Measurements from ENCODE around the gene MXD3. TPM values are rescaled to one million over a fixed set of nuclear protein-coding genes. Genes with fewer than 3 reads are reported as not detected.
A peak's percentile ranks its signal among the peaks of the same experiment; 100 is the strongest.
"Not testable (repeated sequence)": the region's sequence is repeated elsewhere in the genome, so short reads cannot be mapped to it uniquely, and the experiment has no call there.

The MXD3 gene
- total RNA-seq, 2 experiments from 2014 or later, result 31.2 to 33.4 TPM

DNA sequence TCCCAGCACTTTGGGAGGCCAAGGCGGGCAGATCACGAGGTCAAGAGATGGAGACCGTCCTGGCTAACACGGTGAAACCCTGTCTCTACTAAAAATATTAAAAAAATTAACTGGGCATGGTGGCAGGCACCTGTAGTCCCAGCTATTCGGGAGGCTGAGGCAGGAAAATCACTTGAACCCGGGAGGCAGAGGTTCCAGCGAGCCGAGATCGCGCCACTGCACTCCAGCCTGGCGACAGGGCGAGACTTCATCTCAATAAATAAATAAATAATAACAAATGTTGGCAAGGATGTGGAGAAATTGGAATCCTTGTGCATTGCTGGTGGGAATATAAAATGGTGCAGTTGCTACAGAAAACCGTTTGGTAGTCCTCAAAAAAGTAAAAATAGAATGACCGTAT, 31.3 kb upstream of the MXD3 start:
- H3K9me3 Mint-ChIP-seq; H3K27ac Mint-ChIP-seq; H3K27me3 Mint-ChIP-seq; DNase-seq; intact Hi-C loops (cut with micrococcal nuclease); POLR2A ChIA-PET; H3K4me3 Mint-ChIP-seq: not testable (repeated sequence)
- peaks cover 35% of the 10 kb centered on the region for H3K4me1 Mint-ChIP-seq (ENCODE audit: low read depth)
- CTCF ChIA-PET, result interaction anchor here (0.6 to 1.2 kb wide), 2 partner anchors 7 to 623 kb away, joined by 3 read pairs; no protein-coding TSS in a partner anchor
- peaks cover 33% of the 10 kb centered on the region for H3K36me3 Mint-ChIP-seq

DNA sequence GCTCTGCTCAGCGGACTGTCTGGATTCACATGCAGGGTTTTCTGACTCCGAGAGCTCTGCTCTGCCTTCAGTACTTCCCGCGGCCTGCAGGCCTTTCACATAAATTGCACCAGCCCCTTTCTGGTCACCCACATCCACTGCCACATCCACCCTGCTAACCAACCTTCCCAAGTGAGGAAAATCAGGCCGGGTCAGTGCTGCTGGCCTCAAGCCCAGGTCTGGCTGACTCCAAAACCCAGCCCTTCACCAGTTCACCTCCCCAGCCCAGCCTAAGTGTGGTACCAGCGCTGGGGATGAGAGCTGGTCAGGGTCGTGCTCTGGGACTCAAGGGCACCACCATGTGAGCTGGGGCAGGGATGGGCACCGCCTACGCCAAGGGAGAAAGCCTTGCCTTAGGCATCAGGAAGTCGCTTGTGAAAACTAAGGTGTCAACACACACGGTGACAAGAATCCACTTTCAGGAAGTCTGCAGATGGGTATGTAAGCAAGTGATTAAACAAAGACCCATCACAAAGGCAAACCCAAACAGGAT, 27.5 kb upstream of the MXD3 start:
- intact Hi-C loops (cut with micrococcal nuclease), result no loop called here
- ChIA-PET POLR2A (no interaction called here), CTCF (interaction anchor here (0.9 to 1.4 kb wide), 2 partner anchors 22 to 268 kb away, joined by 3 read pairs; no protein-coding TSS in a partner anchor)
- Mint-ChIP-seq H3K4me3 (no peak overlapping the region), H3K27ac (no peak overlapping the region), H3K27me3 (no peaks in the 10 kb centered on the region), H3K36me3 (peaks cover 41% of the 10 kb centered on the region), H3K4me1 (ENCODE audit: low read depth) (peaks cover 17% of the 10 kb centered on the region), H3K9me3 (no peaks in the 10 kb centered on the region)
- no peak for DNase-seq

DNA sequence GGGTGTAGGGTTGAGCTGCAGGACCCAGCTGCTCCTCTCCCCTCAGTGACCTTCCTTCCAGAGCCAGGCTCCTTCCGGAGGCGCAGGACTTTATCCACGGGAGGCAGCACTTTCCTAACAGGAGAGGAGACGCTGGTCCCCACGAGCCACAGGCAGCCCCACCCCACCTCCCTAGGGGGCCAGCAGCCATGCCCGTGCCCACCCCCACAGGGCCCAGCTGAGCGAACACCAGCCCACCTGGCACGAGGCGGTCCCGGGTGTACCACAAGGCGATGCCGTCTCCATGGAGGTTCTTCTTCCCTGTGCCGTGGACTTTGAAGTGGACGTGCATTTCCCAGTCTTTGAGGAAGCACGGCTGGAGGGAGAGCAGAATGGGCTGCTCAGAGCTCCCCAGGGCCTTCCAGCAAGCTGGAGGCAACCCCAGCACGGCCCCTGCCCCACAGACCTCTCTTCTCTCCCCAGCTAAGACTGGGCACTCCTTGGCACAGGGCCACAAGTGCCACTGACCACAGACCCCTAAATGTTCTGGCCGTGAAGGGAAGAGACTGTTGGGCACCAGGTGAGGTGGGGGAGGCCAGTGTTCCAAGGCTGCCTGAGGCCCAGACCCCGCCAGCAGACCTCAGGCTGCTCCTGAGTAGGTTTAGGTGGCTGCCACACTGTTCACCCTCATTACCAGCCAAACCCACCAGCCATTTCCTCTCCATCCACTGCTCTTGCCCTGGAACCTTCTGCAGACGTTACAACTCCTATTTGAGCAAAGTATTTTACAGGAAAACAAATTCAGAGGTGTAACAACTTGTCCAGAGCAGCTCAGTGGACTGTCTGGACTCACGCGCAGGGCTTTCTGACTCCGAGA, 26.8 kb upstream of the MXD3 start:
- CTCF ChIA-PET, result interaction anchor here (0.9 to 1.4 kb wide), 2 partner anchors 21 to 267 kb away, joined by 3 read pairs; no protein-coding TSS in a partner anchor
- no peaks in the 10 kb centered on the region for H3K27me3 Mint-ChIP-seq
- H3K36me3 Mint-ChIP-seq, result peaks cover 44% of the 10 kb centered on the region
- peaks cover 14% of the 10 kb centered on the region for H3K4me1 Mint-ChIP-seq (ENCODE audit: low read depth)
- H3K9me3 Mint-ChIP-seq, result no peaks in the 10 kb centered on the region
- POLR2A ChIA-PET, result no interaction called here
- H3K27ac Mint-ChIP-seq, result no peak overlapping the region
- H3K4me3 Mint-ChIP-seq, result no peak overlapping the region
- intact Hi-C loops (cut with micrococcal nuclease), result no loop called here
- no peak for DNase-seq

DNA sequence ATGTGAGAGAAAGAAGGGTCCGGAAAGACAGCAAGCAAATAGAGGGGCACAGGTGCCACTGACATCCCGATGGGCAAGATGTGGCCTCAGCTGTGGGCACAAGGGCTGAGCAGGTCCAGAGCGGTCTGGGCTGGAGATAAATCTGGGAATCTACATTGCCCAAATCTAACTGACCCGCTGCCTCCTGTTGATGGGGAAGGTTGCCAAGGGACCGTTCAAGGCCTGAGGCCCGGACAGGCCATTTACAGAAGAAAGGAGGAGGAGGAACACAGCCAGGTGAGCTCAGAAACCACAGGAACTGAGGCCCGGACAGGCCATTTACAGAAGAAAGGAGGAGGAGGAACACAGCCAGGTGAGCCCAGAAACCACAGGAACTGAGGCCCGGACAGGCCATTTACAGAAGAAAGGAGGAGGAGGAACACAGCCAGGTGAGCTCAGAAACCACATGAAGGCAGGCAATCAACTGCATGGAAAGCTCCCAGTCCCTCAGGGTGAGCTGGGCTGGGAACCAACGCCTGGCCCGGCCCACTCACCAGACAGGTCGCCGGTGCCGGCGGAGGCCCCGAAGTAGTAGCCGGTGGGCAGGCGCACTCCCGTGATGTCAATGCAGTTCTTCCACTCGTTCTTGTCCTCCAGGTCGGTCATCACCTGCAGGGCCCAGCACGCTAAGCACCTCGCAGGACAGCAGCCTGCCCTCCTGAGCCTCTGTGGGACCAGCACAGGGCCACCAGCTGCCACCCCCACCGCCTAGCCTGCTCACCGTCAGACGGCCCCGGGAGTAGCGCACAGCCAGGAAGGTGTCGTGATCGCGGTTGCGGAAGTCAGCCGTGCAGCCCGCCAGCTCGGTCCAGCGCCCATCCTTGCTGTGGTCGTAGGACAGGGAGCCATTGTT, 25.2 kb upstream of the MXD3 start:
- Mint-ChIP-seq H3K9me3 (no peaks in the 10 kb centered on the region), H3K27me3 (no peaks in the 10 kb centered on the region), H3K4me1 (ENCODE audit: low read depth) (peaks cover 12% of the 10 kb centered on the region), H3K4me3 (no peak overlapping the region), H3K27ac (no peak overlapping the region), H3K36me3 (peaks cover 48% of the 10 kb centered on the region)
- CTCF ChIA-PET, result interaction anchor here (0.5 to 1.7 kb wide), 5 partner anchors 20 to 65 kb away, joined by 3 to 6 read pairs (median 3); no protein-coding TSS in a partner anchor
- no peak for DNase-seq
- POLR2A ChIA-PET, result no interaction called here
- intact Hi-C loops (cut with micrococcal nuclease), result no loop called here

DNA sequence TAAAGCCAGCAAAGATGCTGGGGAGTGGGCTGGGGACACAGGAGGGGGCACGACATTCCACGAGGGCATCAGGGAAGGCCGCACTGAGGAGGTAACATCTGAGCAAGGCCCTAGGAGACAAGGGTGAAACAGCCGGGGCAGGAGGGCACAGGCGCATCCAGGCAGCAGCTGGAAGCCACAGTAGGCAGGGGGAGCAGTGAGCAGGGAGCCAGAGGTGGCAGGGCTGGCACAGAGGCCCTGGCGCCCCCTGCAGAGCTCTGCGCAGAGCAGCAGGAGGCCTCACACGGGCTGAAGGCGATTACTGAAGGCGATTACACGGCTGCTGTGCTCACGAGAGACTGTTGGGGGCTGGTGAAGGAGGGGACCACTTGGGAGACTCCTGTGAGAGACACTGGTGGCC, 24.4 kb upstream of the MXD3 start:
- peak; percentile 50 for DNase-seq
- ChIA-PET POLR2A (no interaction called here), CTCF (interaction anchor here (0.5 to 1.7 kb wide), 7 partner anchors 18 to 66 kb away, joined by 3 to 6 read pairs (median 3); no protein-coding TSS in a partner anchor)
- no peaks in the 10 kb centered on the region for H3K27me3 Mint-ChIP-seq
- H3K27ac Mint-ChIP-seq, result no peak overlapping the region
- intact Hi-C loops (cut with micrococcal nuclease), result no loop called here
- no peak overlapping the region for H3K4me3 Mint-ChIP-seq
- H3K36me3 Mint-ChIP-seq, result peaks cover 42% of the 10 kb centered on the region
- H3K4me1 Mint-ChIP-seq (ENCODE audit: low read depth), result peaks cover 12% of the 10 kb centered on the region
- no peaks in the 10 kb centered on the region for H3K9me3 Mint-ChIP-seq

DNA sequence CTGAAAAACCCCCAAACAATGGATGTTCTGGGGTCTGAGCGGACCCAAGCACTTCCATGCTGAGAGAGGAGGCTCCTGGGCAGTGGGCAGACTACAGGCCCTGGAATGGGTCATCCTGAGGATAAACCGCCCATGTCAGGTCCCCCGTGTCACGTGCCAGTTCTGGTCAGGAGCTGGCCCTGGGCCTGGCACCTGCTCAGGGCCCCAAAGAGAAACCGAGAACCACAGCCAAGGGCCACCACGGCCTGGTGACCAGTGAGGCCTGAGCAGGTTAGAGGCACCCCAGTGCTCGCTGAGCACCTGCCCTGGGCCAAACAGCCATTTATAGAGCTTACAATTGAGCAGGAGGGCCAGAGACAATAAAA, 24.0 kb upstream of the MXD3 start:
- Mint-ChIP-seq H3K27me3 (no peaks in the 10 kb centered on the region), H3K9me3 (no peaks in the 10 kb centered on the region), H3K4me1 (ENCODE audit: low read depth) (peaks cover 12% of the 10 kb centered on the region), H3K4me3 (no peak overlapping the region), H3K27ac (no peak overlapping the region), H3K36me3 (peaks cover 42% of the 10 kb centered on the region)
- ChIA-PET CTCF (interaction anchor here (0.7 to 1.7 kb wide), 5 partner anchors 17 to 66 kb away, joined by 3 to 6 read pairs (median 3); no protein-coding TSS in a partner anchor), POLR2A (no interaction called here)
- no peak for DNase-seq
- intact Hi-C loops (cut with micrococcal nuclease), result no loop called here

DNA sequence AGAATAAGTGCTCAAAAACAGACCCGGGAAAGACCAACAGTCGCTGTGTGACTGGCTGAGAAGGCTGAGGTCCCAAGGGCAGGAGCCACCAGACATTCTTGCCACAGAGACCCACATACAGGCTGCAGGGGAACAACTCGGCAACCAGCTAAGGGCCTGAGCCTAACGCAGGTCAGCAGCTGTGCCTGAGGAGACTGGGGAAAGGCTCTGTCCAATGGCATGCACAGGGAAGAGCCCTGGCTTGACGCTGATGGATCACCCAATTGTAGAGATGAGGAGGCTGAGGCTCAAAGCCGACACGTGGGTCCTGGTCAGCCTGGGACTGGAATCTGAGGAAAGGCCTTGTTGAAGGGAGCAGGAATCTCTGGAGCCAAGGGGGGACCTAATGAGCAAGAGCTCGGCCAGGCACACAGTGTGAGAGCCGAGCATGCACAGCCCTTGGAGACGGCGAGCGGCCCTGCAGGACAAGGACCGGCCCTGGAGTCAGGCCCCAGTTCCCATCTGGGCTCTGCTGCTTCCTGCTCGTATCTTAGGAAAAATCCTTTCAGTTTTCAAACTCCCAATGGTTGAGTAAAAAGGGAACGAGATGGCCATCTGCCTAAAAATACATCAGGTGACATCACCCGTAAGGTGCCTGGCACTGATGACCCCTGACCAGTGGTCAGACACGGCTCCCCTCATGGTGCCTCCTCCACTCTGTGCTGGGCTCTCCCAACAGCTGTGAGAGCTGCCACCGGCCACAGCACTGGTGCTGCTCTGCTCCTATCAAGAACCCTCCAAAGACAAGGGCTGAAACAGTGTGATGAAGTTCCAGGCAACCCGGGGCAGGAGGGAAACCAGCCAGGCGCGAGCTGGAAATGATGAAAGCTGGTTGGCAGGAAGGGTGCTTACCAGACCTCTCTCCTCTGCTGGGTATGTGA, 23.3 kb upstream of the MXD3 start:
- ChIA-PET CTCF (interaction anchor here (0.6 to 1.7 kb wide), 4 partner anchors 16 to 55 kb away, joined by 3 to 6 read pairs (median 3); no protein-coding TSS in a partner anchor), POLR2A (no interaction called here)
- H3K9me3 Mint-ChIP-seq, result no peaks in the 10 kb centered on the region
- H3K27me3 Mint-ChIP-seq, result no peaks in the 10 kb centered on the region
- H3K4me1 Mint-ChIP-seq (ENCODE audit: low read depth), result peaks cover 9% of the 10 kb centered on the region
- peaks cover 41% of the 10 kb centered on the region for H3K36me3 Mint-ChIP-seq
- intact Hi-C loops (cut with micrococcal nuclease), result no loop called here
- no peak for DNase-seq
- no peak overlapping the region for H3K27ac Mint-ChIP-seq
- H3K4me3 Mint-ChIP-seq, result no peak overlapping the region

DNA sequence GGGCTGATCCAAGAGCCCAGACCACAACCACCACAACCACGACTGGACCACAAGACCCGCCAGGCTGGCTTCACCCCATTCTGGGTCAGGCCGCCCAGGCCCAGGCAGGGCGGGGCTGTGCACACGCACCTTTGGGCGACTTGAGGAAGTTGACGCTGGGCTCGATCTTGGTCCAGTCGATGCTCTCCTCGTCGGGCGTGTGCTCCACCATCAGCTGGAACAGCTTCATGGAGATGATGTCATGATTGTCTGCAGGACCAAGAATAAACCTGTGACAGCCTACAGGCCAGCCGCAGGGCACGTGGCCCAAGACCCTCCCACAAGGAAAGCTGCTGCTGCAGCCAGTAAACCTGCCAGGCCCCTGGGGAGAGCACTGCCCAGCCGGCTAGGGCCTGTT, 22.5 kb upstream of the MXD3 start:
- Mint-ChIP-seq H3K4me3 (no peak overlapping the region), H3K4me1 (ENCODE audit: low read depth) (peaks cover under 1% of the 10 kb centered on the region), H3K27me3 (no peaks in the 10 kb centered on the region), H3K36me3 (peaks cover 37% of the 10 kb centered on the region), H3K9me3 (no peaks in the 10 kb centered on the region), H3K27ac (no peak overlapping the region)
- no peak for DNase-seq
- CTCF ChIA-PET, result interaction anchor here (1.1 to 1.5 kb wide), 2 partner anchors 12 to 49 kb away, joined by 3 read pairs; no protein-coding TSS in a partner anchor
- POLR2A ChIA-PET, result no interaction called here
- intact Hi-C loops (cut with micrococcal nuclease), result no loop called here

DNA sequence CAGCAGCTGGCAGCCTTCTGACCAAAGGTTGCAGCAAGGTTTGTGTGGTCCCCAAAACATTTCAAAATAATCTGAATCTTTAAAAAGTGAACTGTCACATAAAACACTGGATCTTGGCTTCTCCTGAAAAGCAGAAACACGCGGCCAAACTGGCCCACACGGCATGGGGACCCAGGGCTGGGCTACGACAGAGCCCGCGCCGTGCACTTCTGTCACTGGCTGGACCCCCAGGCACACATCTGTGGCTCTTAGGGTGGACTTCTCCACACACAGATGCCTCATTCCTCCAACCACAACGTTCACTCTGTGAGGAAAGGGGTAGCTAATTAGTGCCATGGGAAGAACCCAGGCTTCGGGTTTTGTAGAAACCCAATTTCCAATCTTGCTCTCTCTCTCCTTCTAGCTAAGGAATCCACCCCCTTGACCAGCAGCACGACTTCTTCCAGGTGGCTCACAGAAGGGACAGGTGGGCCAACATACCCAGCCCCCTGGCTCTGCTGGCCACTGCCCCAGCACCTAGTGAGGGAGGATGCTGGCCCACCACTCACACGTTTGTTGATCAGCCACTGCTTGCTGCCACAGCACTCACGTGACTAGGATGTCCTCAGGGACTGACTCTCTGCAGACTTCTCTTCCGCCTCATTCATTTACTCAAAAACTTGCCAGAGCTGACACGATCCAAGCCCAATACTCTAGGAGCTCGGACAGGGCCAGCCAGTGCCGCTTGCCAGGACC, 21.9 kb upstream of the MXD3 start:
- Mint-ChIP-seq H3K4me1 (ENCODE audit: low read depth) (no peaks in the 10 kb centered on the region), H3K9me3 (no peaks in the 10 kb centered on the region), H3K36me3 (peaks cover 37% of the 10 kb centered on the region), H3K4me3 (no peak overlapping the region), H3K27me3 (no peaks in the 10 kb centered on the region), H3K27ac (no peak overlapping the region)
- DNase-seq, result no peak
- intact Hi-C loops (cut with micrococcal nuclease), result no loop called here
- ChIA-PET POLR2A (no interaction called here), CTCF (interaction anchor here (1.1 to 1.5 kb wide), 2 partner anchors 13 to 49 kb away, joined by 3 read pairs; no protein-coding TSS in a partner anchor)

DNA sequence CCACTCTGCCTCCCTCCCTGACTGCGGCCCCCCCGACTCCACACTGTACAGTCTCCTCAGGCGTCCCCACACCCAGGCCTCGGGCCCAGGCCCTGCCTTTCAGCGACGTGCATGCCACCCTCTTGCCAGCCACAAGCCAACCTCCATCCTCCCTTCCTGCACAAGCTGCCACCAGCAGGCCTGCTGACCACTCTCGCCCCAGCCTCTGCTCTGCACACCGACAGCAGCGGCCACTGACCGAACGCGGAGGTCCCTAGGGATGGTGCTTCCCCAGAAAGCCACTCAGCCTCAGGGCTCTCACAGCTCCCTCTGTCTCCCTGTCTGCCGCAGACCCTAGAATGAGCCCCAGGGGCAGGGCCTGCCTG, 21.2 kb upstream of the MXD3 start:
- Mint-ChIP-seq H3K9me3 (no peaks in the 10 kb centered on the region), H3K27me3 (no peaks in the 10 kb centered on the region), H3K4me3 (no peak overlapping the region), H3K36me3 (peaks cover 37% of the 10 kb centered on the region), H3K4me1 (ENCODE audit: low read depth) (peaks cover 2% of the 10 kb centered on the region), H3K27ac (no peak overlapping the region)
- intact Hi-C loops (cut with micrococcal nuclease), result no loop called here
- POLR2A ChIA-PET, result no interaction called here
- no peak for DNase-seq
- CTCF ChIA-PET, result no interaction called here

Data from activated CD4-positive, alpha-beta memory T cell treated with anti-CD3 and anti-CD28 coated beads for 36 hours (primary cell).